HG02943 (cell line): Measurements from ENCODE around the gene CSNK1G1.
"Not testable (repeated sequence)": the region's sequence is repeated elsewhere in the genome, so short reads cannot be mapped to it uniquely, and the experiment has no call there.

ENCODE experiments used
- ATAC-seq: cut with Tn5 transposase; IDR thresholded peaks from one replicate; pipeline ENCODE4 v1.9.1; 2021; ENCODE audit warnings: mild to moderate bottlenecking, low read depth, moderate library complexity; ENCODE audit not compliant: unreplicated experiment

The CSNK1G1 gene

GRCh38 chr15:64143276-64143675 is 212.7 kb downstream of the CSNK1G1 start:
- ATAC-seq = no peak

DNA sequence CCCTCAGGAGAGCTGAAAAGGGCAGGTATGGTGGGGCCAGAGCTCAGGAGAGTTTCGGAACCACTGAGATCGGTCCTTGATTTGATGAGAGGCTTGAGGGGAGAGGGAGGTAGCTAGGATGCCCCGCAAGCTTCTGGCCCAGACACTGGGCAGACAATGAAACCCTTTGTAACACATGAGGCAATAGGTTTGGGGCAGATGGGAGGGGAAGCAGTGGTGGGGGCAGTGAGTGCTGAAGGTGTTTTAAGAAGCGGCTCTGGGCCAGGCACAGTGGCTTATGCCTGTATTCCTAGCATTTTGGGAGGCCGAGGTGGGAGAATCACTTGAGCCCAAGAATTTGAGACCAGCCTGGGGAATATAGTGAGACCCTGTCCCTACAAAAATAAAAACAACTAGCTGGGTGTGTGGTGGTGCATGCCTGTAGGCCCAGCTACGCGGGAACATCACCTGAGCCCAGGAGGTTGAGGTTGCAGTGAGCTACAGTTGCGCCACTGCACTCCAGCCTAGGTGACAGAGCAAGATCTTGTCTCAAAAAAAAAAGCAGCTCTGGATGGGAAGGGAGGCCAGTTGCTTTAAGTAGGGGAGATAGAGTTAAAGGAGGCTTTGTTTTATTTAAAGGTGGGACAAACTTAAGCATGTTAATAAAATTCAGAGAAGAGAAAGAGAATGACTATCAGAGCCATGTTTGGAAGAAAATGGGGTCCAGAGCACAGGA is 214.0 kb downstream of the CSNK1G1 start:
- ATAC-seq = no peak

GRCh38 chr15:64138331-64138941 is 217.5 kb downstream of the CSNK1G1 start:
- ATAC-seq = no peak

DNA sequence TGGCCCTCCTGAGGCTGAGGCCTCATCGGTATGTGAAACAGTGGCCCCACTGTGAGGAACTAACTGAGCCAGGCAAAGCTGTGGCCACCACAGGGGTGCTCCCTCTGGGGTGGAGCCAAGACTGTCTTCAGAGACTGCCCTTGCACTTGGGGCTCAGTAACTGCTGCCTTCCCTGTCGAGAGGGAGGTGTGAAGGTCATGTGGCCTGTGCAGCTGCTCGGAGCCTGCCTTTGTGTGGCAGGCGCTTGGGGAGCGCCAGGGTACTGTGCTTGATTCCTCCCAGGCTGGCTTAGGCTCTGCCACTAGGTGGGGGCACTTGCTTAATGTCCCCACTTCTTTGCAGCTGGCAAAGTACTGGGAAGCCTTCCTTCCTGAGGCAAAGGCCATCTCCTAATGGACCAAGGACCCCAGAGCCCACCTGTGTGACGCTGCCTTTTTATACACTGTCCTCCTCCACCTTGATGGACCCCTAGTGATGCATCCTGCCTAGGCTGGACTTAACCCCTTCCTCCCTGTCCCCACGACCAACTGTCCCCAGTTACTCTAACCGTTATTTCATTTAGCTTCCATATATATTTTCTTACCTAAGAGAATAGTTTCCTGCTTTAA is 218.6 kb downstream of the CSNK1G1 start:
- no peak for ATAC-seq

- no peak for ATAC-seq
These were observed 219.6 kb downstream of the CSNK1G1 start for GRCh38 chr15:64136347-64136746.

DNA sequence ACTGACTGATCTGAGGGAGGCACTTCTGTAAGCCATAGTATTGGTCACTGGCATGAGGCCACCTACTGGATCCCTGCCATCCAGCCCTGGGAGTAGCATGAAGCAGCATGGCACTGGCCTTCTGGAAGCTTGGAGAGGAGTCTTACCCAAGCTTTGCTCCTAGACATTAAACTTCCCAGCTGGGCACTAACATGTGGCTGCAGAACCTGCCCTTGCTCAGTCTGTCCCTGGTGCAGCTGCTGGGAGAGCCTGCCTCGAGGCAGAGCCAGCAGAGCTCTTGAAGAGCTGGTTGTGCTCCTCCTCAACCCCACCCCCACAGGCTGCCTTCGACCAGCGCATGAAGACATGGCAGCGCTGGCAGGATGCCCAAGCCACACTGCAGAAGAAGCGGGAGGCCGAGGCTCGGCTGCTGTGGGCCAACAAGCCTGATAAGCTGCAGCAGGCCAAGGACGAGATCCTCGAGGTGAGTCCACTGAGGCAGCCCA is 221.6 kb downstream of the CSNK1G1 start:
- no peak for ATAC-seq

- ATAC-seq = no peak
These were observed 222.2 kb downstream of the CSNK1G1 start for GRCh38 chr15:64133623-64134344.

DNA sequence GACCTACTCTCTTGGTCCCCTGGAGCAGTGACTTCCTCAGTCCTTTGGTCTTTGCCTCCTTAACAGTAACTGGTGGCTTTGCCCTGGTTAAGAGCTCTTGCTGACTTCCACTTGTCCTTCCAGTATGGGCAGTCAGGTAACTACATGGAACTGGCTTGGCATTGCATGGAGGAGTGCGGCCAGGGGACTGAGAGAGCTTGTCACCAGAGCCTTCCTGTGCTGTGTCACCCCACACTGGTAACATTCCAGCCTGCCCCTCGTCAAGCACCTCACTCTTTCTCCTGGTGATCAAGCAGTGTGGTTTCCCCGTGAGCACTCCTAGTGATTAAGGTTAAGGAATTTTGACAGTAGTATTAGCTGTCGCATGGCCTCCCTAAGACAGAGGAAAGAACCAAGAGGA is 223.8 kb downstream of the CSNK1G1 start:
- ATAC-seq = no peak

DNA sequence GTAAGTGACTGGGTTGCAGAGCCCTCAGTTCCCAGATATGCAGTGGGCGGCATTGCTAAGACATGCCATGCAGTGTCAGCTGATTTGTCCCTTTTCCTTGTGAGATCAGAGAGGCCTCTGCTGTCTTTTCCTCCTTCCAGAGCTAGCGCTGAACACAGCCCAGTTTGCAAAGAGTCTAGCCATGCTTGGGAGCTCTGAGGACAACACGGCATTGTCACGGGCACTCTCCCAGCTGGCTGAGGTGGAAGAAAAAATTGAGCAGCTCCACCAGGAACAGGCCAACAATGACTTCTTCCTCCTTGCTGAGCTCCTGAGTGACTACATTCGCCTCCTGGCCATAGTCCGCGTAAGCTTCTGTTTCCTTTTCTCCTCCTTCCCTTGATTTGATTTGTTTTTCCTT is 224.4 kb downstream of the CSNK1G1 start:
- no peak for ATAC-seq

DNA sequence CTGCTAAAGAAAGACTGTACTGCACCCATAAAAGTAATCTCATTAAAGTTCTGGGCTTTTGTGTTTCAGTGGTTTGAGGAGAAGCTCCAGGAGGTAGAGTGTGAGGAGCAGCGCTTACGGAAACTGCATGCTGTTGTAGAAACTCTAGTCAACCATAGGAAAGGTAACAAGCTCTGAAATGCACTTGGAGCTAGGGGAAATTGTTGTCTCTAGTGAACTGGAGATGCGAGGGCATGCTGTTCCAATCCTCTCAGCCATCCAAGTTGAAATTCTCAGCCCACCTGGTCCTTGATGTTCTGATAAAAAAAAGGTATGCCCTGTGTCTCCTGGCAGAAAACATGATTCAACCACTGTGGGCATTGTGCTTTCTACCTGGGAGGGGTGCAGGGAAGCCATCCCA is 225.8 kb downstream of the CSNK1G1 start:
- ATAC-seq = no peak

DNA sequence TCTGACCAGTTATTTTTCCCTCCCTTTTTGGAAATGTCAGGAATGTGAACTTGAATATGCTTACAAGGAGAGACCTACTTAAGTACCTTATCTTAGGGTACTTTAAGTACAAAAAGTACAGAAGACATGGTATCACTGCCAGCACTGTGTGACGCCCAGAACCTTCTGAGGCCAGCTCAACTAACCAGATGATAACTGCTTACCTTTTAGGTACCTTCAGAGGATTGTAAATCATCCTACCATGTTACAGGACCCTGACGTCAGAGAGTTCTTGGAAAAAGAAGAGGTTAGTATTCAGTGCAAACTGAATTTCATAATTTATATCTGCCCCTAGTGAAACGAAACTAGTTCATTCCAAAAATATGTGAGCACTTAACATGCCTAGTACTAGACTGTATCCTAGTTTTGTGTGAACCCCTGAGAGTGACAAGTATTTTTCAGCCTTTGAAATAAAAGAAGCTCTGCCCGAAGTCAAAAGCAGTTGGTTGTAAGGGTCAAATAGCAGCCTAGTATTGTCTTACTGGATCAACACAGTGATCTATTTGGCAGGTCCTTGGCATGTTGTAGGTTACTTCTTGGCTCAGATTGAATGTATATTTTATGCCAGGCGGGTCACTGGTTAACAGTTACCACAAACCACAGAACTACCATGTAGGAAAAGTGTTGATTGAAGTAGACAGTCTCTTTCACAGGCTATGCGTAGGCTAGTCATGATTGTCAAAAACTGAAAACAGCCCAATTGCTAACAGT is 228.3 kb downstream of the CSNK1G1 start:
- no peak for ATAC-seq

DNA sequence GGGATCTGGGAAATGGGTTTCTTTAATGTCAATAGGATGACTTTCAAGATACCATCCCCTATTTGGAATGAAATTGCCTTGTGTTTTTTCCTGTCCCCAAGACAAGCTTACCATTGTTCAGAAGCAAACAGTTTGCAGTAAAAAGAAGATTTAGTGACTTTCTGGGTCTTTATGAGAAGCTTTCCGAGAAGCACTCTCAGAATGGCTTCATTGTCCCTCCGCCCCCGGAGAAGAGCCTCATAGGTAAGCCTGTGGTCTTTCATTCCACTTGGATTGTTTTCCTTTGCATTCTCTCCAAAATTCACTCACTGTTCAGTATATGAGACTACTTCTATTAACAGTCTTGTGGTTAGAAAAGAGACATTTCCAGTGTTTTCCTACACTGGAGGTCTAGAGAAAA is 230.0 kb downstream of the CSNK1G1 start:
- no peak for ATAC-seq

DNA sequence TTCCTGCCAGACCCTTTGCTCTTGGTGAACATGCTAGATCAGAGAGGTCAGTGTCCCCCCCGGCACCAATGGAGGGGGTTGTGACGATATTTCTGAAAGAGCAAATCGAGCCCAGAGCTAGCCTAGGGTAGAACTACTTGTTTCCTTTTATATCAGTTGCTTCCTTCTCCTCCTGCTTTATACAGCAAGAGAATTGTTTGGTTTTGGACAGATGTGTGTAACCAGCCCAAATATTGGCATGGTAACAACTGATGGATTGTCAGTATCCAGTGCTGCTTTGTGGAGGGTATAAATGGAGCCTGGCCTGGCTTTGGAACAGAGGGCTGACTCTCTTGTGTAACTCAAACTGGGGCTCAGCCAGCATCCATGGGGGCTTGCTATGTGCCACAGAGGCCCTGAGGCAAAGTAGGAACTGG is 233.0 kb downstream of the CSNK1G1 start:
- ATAC-seq = no peak

DNA sequence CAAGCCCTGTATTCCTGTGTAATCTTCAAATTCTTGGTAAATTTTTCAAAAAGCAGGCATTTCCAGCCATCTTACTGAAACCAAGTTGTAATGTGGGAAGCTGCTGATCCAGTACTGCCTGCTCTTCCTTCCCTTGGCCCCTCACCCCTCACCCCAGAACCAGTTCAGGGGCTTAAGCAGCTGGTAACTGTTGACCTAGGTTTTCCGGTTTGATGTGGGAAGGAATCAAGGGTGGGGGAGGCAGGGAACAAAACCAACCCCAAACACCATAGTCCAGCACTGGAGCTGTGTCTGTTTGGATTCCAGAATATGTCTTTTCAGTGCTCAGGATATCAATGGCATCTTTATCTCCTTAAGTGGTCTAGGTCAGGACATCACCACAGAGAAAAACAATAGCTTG is 233.5 kb downstream of the CSNK1G1 start:
- ATAC-seq = no peak

DNA sequence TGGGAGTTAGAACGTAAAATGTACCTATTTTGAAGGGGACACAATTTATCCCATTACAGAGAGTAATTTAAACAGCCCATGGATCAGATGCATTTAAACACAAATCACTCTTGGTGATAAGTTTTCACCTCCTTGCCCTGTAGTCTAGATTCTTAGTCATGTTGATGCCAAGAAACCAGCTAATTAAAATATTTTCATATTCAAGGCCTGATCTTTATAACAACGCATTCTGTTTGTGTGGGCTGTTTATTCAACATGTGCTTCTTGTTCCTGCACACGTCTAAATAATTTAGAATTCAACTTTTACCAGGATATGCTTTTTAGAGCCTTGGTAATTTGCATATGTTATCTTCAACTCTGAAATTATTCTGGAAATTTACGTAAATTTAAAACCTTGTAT is 234.4 kb downstream of the CSNK1G1 start:
- ATAC-seq = no peak

GRCh38 chr15:64120322-64120721 is 235.7 kb downstream of the CSNK1G1 start:
- not testable (repeated sequence) for ATAC-seq

DNA sequence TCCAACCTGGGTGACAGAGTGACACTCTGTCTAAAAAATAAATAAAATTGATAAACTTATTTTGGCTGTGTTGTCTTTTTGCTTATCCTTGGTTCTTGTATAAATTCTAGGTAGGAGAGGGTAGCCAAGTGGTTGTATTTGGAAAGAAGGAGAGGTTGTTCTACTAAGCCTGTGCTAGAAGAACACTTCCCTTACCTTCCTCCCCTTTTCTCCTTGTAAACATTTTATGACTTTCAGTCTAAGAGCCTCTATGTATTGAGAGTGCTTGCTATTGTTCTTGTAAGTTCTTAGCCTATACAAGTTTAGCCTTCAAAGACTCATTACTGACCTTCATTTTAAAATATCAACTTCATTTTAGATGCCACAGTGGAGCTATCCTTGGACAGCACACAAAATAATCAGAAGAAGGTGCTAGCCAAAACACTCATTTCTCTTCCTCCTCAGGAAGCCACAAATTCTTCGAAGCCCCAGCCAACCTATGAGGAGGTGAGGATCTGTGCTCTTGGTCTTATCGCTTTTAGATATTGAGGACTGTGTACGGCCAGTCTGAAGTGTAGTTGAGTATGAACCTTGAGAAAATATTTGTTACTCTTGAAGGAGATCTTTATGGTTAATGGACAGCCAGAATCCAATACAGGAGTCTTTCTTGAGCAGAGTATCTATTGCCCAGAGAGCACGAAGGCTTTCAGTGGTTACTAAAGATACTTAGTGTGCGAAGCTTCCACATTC is 238.1 kb downstream of the CSNK1G1 start:
- no peak for ATAC-seq
